HepG2 (cell line): ENCODE results near the gene ZFAND2B. TPM values are rescaled to one million over a fixed set of nuclear protein-coding genes. Genes with fewer than 3 reads are reported as not detected.

Experiments used
- ATAC-seq: fragments of 200-7000 bp; cut with Tn5 transposase; 3 replicates; pipeline ENCODE4 v1.9.1; 2020; ENCODE audit warnings: mild to moderate bottlenecking, moderate library complexity
- BruUV-seq: library from RNA; stranded (reverse); fragments of 400-500 nt; replicated peaks from 2 replicates; lab custom pipeline; 2021; lab: Mats Ljungman, UMichigan
- CTCF ChIA-PET: fragments of 300-600 bp; formaldehyde crosslinking; extraction: SDS; loops from one replicate; lab custom pipeline; 2021; ENCODE audit warnings: low total read pairs, inconsistent platforms, low intra/inter-chr PET ratio; lab: Yijun Ruan, JAX
- POLR2A ChIA-PET: fragments of 350-600 bp; sonication (Branson Sonifier 250); formaldehyde crosslinking; loops from one replicate; lab custom pipeline; 2020; ENCODE audit warnings: antibody characterized with exemption, inconsistent platforms; lab: Yijun Ruan, JAX
- DNase-seq: peaks from one replicate; pipeline ENCODE4 v3.0.0-alpha.2; 2015; ENCODE audit warnings: low spot score
- FAIRE-seq: peaks from 3 replicates; lab custom pipeline; 2011; peaks lifted over from hg19 to GRCh38; lab: Jason Lieb, UNC
- H2AFZ ChIP-seq: one replicate; pipeline ENCODE4 v1.6.1; 2011; ENCODE audit warnings: low read length, inconsistent platforms
- H3K27ac ChIP-seq: fragments of 300-600 bp; 3 replicates; pipeline ENCODE4 v1.8.0; 2011; ENCODE audit warnings: mixed run types, mild to moderate bottlenecking, mixed read lengths, low read length, inconsistent platforms; ENCODE audit not compliant: insufficient read depth; ENCODE audit errors: extremely low read length
- H3K27me3 ChIP-seq, 2 experiments: fragments of 200-600 bp in 1 of 2; 2 replicates in 1 of 2; 3 replicates in 1 of 2; pipeline versions ENCODE4 v1.6.0 to v1.8.0; 2011; ENCODE audit warnings: low read length in 2 of 2, mild to moderate bottlenecking in 2 of 2, moderate library complexity in 2 of 2, inconsistent platforms in 1 of 2; ENCODE audit not compliant: insufficient read depth in 2 of 2, control insufficient read depth in 1 of 2
- H3K36me3 ChIP-seq, 2 experiments: fragments of 200-600 bp in 1 of 2; replicated peaks in 1 of 2; 2 replicates in 1 of 2; 3 replicates in 1 of 2; pipeline versions ENCODE4 v1.5.1 to v1.8.0; 2011; ENCODE audit warnings: low read length in 2 of 2, inconsistent platforms in 1 of 2; ENCODE audit not compliant: insufficient read depth in 2 of 2, control insufficient read depth in 1 of 2
- H3K4me1 ChIP-seq: 2 replicates; pipeline ENCODE4 v1.5.1; 2012; ENCODE audit warnings: low read length, inconsistent platforms; ENCODE audit not compliant: insufficient read depth
- H3K4me2 ChIP-seq: 2 replicates; pipeline ENCODE4 v1.6.0; 2011; ENCODE audit warnings: low read depth, low read length, inconsistent platforms
- H3K4me3 ChIP-seq, 3 experiments: fragments of 200-600 bp in 1 of 3; sonication (generic), shearing (Covaris generic) in 1 of 3; replicated peaks in 1 of 3; 2 replicates each; pipeline ENCODE4 v1.5.1; 2011 to 2016; ENCODE audit warnings: low read length in 3 of 3, inconsistent platforms in 2 of 3, low read depth in 2 of 3, mild to moderate bottlenecking in 2 of 3, control low read depth in 1 of 3, mixed read lengths in 1 of 3; ENCODE audit not compliant: insufficient read depth in 1 of 3
- H3K79me2 ChIP-seq: one replicate; pipeline ENCODE4 v1.6.1; 2011; ENCODE audit warnings: low read length, inconsistent platforms; ENCODE audit not compliant: insufficient read depth
- H3K9ac ChIP-seq: 2 replicates; pipeline ENCODE4 v1.6.0; 2011; ENCODE audit warnings: mild to moderate bottlenecking, low read depth, low read length, inconsistent platforms; ENCODE audit not compliant: insufficient read depth
- H3K9me3 ChIP-seq: 2 replicates; pipeline ENCODE4 v1.5.1; 2012; ENCODE audit warnings: mild to moderate bottlenecking, low read length
- H4K20me1 ChIP-seq: 2 replicates; pipeline ENCODE4 v1.6.0; 2011; ENCODE audit warnings: inconsistent platforms, mild to moderate bottlenecking, low read length, moderate library complexity; ENCODE audit not compliant: insufficient read depth
- E2F5 ChIP-seq: sonication (generic); formaldehyde crosslinking; conservative IDR thresholded peaks from 2 replicates; pipeline ENCODE4 v1.4.0; 2020; ENCODE audit warnings: missing genetic modification reagents
- ESRRA ChIP-seq: sonication (generic); formaldehyde crosslinking; IDR thresholded peaks from 2 replicates; pipeline ENCODE4 v1.5.1; 2020; ENCODE audit warnings: mild to moderate bottlenecking, low read depth, missing genetic modification reagents
- MXI1 ChIP-seq: IDR thresholded peaks from 3 replicates; pipeline ENCODE4 v1.6.1; 2012; ENCODE audit warnings: low read depth, low read length, inconsistent platforms, borderline replicate concordance
- RBAK ChIP-seq: sonication (generic); formaldehyde crosslinking; IDR thresholded peaks from 2 replicates; pipeline ENCODE4 v1.5.1; 2020; ENCODE audit warnings: mild to moderate bottlenecking, missing genetic modification reagents
- TEF ChIP-seq: sonication (generic); formaldehyde crosslinking; IDR thresholded peaks from 2 replicates; pipeline ENCODE4 v1.5.0; 2020; ENCODE audit warnings: missing genetic modification reagents
- ZNF24 ChIP-seq: fragments of 450-650 bp; IDR thresholded peaks from 2 replicates; pipeline ENCODE4 v1.6.1; 2017; ENCODE audit warnings: antibody characterized with exemption, mild to moderate bottlenecking
- ZNF292 ChIP-seq: sonication (generic); formaldehyde crosslinking; IDR thresholded peaks from 2 replicates; pipeline ENCODE4 v1.8.1; 2022; ENCODE audit warnings: mild to moderate bottlenecking, low read depth, missing genetic modification reagents, borderline replicate concordance
- ZNF501 ChIP-seq: sonication (generic); formaldehyde crosslinking; IDR thresholded peaks from 2 replicates; pipeline ENCODE4 v1.5.1; 2020; ENCODE audit warnings: mild to moderate bottlenecking, moderate library complexity, missing genetic modification reagents
- ZNF776 ChIP-seq: sonication (generic); formaldehyde crosslinking; IDR thresholded peaks from 2 replicates; pipeline ENCODE4 v1.4.0; 2020; ENCODE audit warnings: mild to moderate bottlenecking, missing genetic modification reagents
- WGBS: methylation state at CpG from one replicate; pipeline ENCODE4 v1.1.6; 2017; ENCODE audit warnings: low lambda C conversion rate; 5-methylcytosine and 5-hydroxymethylcytosine counted together
- in situ Hi-C: cut with HindIII; loops from 2 replicates; pipeline ENCODE4 v1.10.0; 2017; ENCODE audit warnings: low pct_unique_long_range_greater_than_20kb; ENCODE audit not compliant: extremely low pct_ligation_motif_present
- intact Hi-C: fragments of 100-400 bp; cut with micrococcal nuclease; formaldehyde crosslinking; loops from one replicate; pipeline ENCODE4 v1.10.0; 2022; ENCODE audit not compliant: unreplicated experiment
- polyA plus RNA-seq, 8 experiments: library from polyadenylated mRNA; depleted of rRNA in 3 of 8; stranded (reverse) in 7 of 8; unstranded in 1 of 8; fragments of >200 nt; fragmentation: Illumina TruSeq in 4 of 8; extraction: Trizol in 4 of 8; gene quantifications; 2 replicates each; pipeline versions ENCODE4 v1.2.1 to v1.2.3, GENCODE V29; 2011 to 2016; ENCODE audit warnings: low read depth in 4 of 8, missing spikeins in 1 of 8, mixed read lengths in 1 of 8; ENCODE audit not compliant: insufficient read depth in 1 of 8
- total RNA-seq, 5 experiments: library from RNA; depleted of rRNA; stranded (reverse); fragments of >200 nt; fragmentation: Illumina TruSeq; extraction: Trizol; gene quantifications; 2 replicates each; pipeline ENCODE4 v1.2.3, GENCODE V29; 2016; ENCODE audit warnings: low read depth in 1 of 5

ZFAND2B gene
- total and polyA plus RNA-seq, 2 of the 13 experiments (the other 11 are each of a cell fraction or from before 2014, with no cell fraction given), result 53.3 to 115 TPM

GRCh38 chr2:219251656-219252055 is 45.1 kb downstream of the ZFAND2B start:
- POLR2A ChIA-PET, result interaction anchor here (0.7 to 5.7 kb wide), 4 partner anchors 9 to 44 kb away, joined by 3 to 73 read pairs (median 4); partner anchors contain the start of genes DNAJB2 and ZFAND2B
- FAIRE-seq, result no peak
- no peak for DNase-seq
- no peaks in the 10 kb centered on the region for H3K9me3 ChIP-seq
- CTCF ChIA-PET, result no interaction called here
- H3K4me1 ChIP-seq, result peaks cover 75% of the 10 kb centered on the region
- H3K27me3 ChIP-seq, result peaks cover 2 to 33% of the 10 kb centered on the region in 2 experiments; a peak in 4 of 5 replicates
- peaks cover 1 to 13% of the 10 kb centered on the region in 2 experiments; a peak in 4 of 5 replicates for H3K36me3 ChIP-seq
- no peak overlapping the region for H3K9ac ChIP-seq
- ATAC-seq, result no peak
- H3K4me3 ChIP-seq, result no peak overlapping the region
- BruUV-seq, result no TSS peak
- TF ChIP-seq RBAK (CRISPR knock-in tag) (no peak), ZNF501 (CRISPR knock-in tag) (no peak), ZNF24 (no peak), ZNF292 (no peak), ZNF776 (no peak), TEF (CRISPR knock-in tag) (no peak), E2F5 (CRISPR knock-in tag) (no peak), ESRRA (no peak), MXI1 (no peak)
- intact Hi-C loops, result no loop called here
- peaks cover 3% of the 10 kb centered on the region for H3K79me2 ChIP-seq
- H4K20me1 ChIP-seq, result no peaks in the 10 kb centered on the region
- in situ Hi-C loops, result no loop called here
- no peak overlapping the region for H3K4me2 ChIP-seq
- WGBS, result 93% methylated on average over 6 of the region's 6 CpGs
- H2AFZ ChIP-seq, result no peak overlapping the region
- no peak overlapping the region for H3K27ac ChIP-seq
